HepG2 (cell line): ENCODE measurements around the gene MADCAM1. TPM values are rescaled to one million over a fixed set of nuclear protein-coding genes. Genes with fewer than 3 reads are reported as not detected.

ENCODE experiments used
- HNRNPLL ChIP-seq: fragments of 200-400 bp; formaldehyde crosslinking; IDR thresholded peaks from 2 replicates; pipeline ENCODE4 v1.6.1; 2017; ENCODE audit warnings: mild to moderate bottlenecking, low read depth, low read length; ENCODE audit not compliant: poor library complexity, severe bottlenecking
- HOXA9 ChIP-seq: sonication (generic); formaldehyde crosslinking; IDR thresholded peaks from 2 replicates; pipeline ENCODE4 v1.8.1; 2022; ENCODE audit warnings: missing genetic modification reagents, mild to moderate bottlenecking, moderate library complexity, borderline replicate concordance
- JARID2 ChIP-seq: sonication (generic); formaldehyde crosslinking; IDR thresholded peaks from 2 replicates; pipeline ENCODE4 v1.8.1; 2023; ENCODE audit warnings: missing genetic modification reagents, inconsistent platforms; ENCODE audit not compliant: insufficient replicate concordance
- MATR3 ChIP-seq: sonication (generic); formaldehyde crosslinking; IDR thresholded peaks from 2 replicates; pipeline ENCODE4 v1.4.0; 2020; ENCODE audit warnings: missing genetic modification reagents
- NFE2L2 ChIP-seq: fragments of 150-350 bp; IDR thresholded peaks from 2 replicates; pipeline ENCODE4 v1.6.1; 2014; ENCODE audit warnings: low read length
- NRL ChIP-seq: sonication (generic); formaldehyde crosslinking; IDR thresholded peaks from 2 replicates; pipeline ENCODE4 v1.5.0; 2020; ENCODE audit warnings: missing genetic modification reagents, mild to moderate bottlenecking, moderate library complexity, borderline replicate concordance
- ONECUT2 ChIP-seq: sonication (generic); formaldehyde crosslinking; IDR thresholded peaks from 2 replicates; pipeline ENCODE4 v1.4.0; 2020; ENCODE audit warnings: missing genetic modification reagents
- RBAK ChIP-seq: sonication (generic); formaldehyde crosslinking; IDR thresholded peaks from 2 replicates; pipeline ENCODE4 v1.5.1; 2020; ENCODE audit warnings: mild to moderate bottlenecking, missing genetic modification reagents
- RBM39 ChIP-seq: fragments of 200-400 bp; formaldehyde crosslinking; IDR thresholded peaks from one replicate; pipeline ENCODE4 v1.6.1; 2018; ENCODE audit warnings: antibody characterized with exemption, mild to moderate bottlenecking, low read depth, low read length; ENCODE audit not compliant: poor library complexity, severe bottlenecking
- RXRA ChIP-seq: sonication (generic); formaldehyde crosslinking; IDR thresholded peaks from 2 replicates; pipeline ENCODE4 v1.5.1; 2020; ENCODE audit warnings: missing genetic modification reagents
- ZNF235 ChIP-seq: sonication (generic); formaldehyde crosslinking; IDR thresholded peaks from 2 replicates; pipeline ENCODE4 v1.8.1; 2023; ENCODE audit warnings: mild to moderate bottlenecking, missing genetic modification reagents, borderline replicate concordance
- ZNF557 ChIP-seq: sonication (generic); formaldehyde crosslinking; IDR thresholded peaks from 2 replicates; pipeline ENCODE4 v1.4.0; 2020; ENCODE audit warnings: missing genetic modification reagents
- ZNF660 ChIP-seq: sonication (generic); formaldehyde crosslinking; IDR thresholded peaks from 2 replicates; pipeline ENCODE4 v1.5.1; 2020; ENCODE audit warnings: mild to moderate bottlenecking, low read depth, missing genetic modification reagents, borderline replicate concordance
- ZNF780A ChIP-seq: sonication (generic); formaldehyde crosslinking; IDR thresholded peaks from 2 replicates; pipeline ENCODE4 v1.8.0; 2022; ENCODE audit warnings: mild to moderate bottlenecking, missing genetic modification reagents, moderate library complexity
- polyA plus RNA-seq, 8 experiments: library from polyadenylated mRNA; depleted of rRNA in 3 of 8; stranded (reverse) in 7 of 8; unstranded in 1 of 8; fragments of >200 nt; fragmentation: Illumina TruSeq in 4 of 8; extraction: Trizol in 4 of 8; gene quantifications; 2 replicates each; pipeline versions ENCODE4 v1.2.1 to v1.2.3, GENCODE V29; 2011 to 2016; ENCODE audit warnings: low read depth in 4 of 8, missing spikeins in 1 of 8, mixed read lengths in 1 of 8; ENCODE audit not compliant: insufficient read depth in 1 of 8
- total RNA-seq, 5 experiments: library from RNA; depleted of rRNA; stranded (reverse); fragments of >200 nt; fragmentation: Illumina TruSeq; extraction: Trizol; gene quantifications; 2 replicates each; pipeline ENCODE4 v1.2.3, GENCODE V29; 2016; ENCODE audit warnings: low read depth in 1 of 5
- TF ChIP-seq, protein P1 (sequence below): sonication (generic); formaldehyde crosslinking; IDR thresholded peaks from 2 replicates; pipeline ENCODE4 v1.9.0; 2022; ENCODE audit warnings: missing genetic modification reagents, mild to moderate bottlenecking, borderline replicate concordance
- TF ChIP-seq, protein P2 (sequence below): sonication (generic); formaldehyde crosslinking; IDR thresholded peaks from 2 replicates; pipeline ENCODE4 v1.5.1; 2020; ENCODE audit warnings: mild to moderate bottlenecking, missing genetic modification reagents, moderate library complexity
- TF ChIP-seq, protein P3 (sequence below): sonication (generic); formaldehyde crosslinking; IDR thresholded peaks from 2 replicates; pipeline ENCODE4 v1.8.0; 2022; ENCODE audit warnings: mild to moderate bottlenecking, missing genetic modification reagents, moderate library complexity
- TF ChIP-seq, protein P4 (sequence below): IDR thresholded peaks from 2 replicates; pipeline ENCODE4 v1.4.0; 2020; ENCODE audit warnings: mild to moderate bottlenecking, missing genetic modification reagents
- TF ChIP-seq, protein P5 (sequence below): sonication (generic); formaldehyde crosslinking; IDR thresholded peaks from 2 replicates; pipeline ENCODE4 v1.8.0; 2023; ENCODE audit warnings: mild to moderate bottlenecking, missing genetic modification reagents
- TF ChIP-seq, protein P6 (sequence below): IDR thresholded peaks from 2 replicates; pipeline ENCODE4 v1.6.1; 2016; ENCODE audit warnings: mild to moderate bottlenecking, missing biosample characterization, missing genetic modification reagents

MADCAM1 gene
- total and polyA plus RNA-seq, 2 of the 13 experiments (the other 11 are each of a cell fraction or from before 2014, with no cell fraction given): 0.29 to 0.33 TPM

DNA sequence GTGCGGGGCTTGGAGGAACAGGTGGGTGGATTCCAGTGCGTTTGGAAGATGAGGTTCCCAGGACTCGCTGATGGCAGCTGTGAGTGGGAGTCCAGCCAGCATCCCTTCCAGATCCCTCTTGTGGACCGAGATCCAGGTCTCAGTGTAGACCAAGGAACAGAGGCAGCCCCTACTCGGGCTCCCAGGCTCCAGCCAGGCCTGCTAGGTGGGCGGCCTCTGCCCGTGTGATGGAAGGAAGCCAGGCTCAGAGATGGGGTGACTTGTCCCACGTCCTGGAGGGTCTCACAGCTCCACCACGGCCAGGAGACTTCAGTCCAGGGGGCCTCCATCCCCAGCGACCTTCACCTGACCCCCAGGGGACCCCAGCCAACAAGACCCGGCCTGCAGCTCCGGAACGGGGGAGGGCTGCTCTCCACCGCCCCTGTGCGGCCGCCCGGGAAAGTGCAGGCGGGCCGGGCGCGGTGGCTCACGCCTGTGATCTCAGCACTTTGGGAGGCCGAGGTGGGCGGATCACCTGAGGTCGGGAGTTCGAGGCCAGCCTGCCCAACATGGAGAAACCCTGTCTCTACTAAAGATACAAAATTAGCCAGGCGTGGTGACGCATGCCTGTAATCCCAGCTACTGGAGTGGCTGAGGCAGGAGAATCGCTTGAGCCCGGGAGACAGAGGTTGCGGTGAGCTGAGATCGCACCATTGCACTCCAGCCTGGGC lies 729 bp upstream of the MADCAM1 start (continued):
- TF ChIP-seq ZNF557 (CRISPR knock-in tag) (no peak), HOXA9 (no peak), ZNF235 (no peak), HNRNPLL (peak; percentile 33), RBAK (CRISPR knock-in tag) (no peak), NFE2L2 (no peak), ZNF660 (CRISPR knock-in tag) (no peak), JARID2 (no peak), ONECUT2 (no peak), MATR3 (CRISPR knock-in tag) (no peak), NRL (no peak), RBM39 (peak; percentile 27), ZNF780A (CRISPR knock-in tag) (no peak), RXRA (peak; percentile 79)
- TF ChIP-seq, protein P1, sequence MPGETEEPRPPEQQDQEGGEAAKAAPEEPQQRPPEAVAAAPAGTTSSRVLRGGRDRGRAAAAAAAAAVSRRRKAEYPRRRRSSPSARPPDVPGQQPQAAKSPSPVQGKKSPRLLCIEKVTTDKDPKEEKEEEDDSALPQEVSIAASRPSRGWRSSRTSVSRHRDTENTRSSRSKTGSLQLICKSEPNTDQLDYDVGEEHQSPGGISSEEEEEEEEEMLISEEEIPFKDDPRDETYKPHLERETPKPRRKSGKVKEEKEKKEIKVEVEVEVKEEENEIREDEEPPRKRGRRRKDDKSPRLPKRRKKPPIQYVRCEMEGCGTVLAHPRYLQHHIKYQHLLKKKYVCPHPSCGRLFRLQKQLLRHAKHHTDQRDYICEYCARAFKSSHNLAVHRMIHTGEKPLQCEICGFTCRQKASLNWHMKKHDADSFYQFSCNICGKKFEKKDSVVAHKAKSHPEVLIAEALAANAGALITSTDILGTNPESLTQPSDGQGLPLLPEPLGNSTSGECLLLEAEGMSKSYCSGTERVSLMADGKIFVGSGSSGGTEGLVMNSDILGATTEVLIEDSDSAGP (CRISPR knock-in tag): peak; percentile 60; the same call in 1 of the 2 replicates
- TF ChIP-seq, protein P2, sequence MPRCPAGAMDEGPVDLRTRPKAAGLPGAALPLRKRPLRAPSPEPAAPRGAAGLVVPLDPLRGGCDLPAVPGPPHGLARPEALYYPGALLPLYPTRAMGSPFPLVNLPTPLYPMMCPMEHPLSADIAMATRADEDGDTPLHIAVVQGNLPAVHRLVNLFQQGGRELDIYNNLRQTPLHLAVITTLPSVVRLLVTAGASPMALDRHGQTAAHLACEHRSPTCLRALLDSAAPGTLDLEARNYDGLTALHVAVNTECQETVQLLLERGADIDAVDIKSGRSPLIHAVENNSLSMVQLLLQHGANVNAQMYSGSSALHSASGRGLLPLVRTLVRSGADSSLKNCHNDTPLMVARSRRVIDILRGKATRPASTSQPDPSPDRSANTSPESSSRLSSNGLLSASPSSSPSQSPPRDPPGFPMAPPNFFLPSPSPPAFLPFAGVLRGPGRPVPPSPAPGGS: no peak
- TF ChIP-seq, protein P3, sequence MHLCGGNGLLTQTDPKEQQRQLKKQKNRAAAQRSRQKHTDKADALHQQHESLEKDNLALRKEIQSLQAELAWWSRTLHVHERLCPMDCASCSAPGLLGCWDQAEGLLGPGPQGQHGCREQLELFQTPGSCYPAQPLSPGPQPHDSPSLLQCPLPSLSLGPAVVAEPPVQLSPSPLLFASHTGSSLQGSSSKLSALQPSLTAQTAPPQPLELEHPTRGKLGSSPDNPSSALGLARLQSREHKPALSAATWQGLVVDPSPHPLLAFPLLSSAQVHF: no peak
- TF ChIP-seq, protein P4, sequence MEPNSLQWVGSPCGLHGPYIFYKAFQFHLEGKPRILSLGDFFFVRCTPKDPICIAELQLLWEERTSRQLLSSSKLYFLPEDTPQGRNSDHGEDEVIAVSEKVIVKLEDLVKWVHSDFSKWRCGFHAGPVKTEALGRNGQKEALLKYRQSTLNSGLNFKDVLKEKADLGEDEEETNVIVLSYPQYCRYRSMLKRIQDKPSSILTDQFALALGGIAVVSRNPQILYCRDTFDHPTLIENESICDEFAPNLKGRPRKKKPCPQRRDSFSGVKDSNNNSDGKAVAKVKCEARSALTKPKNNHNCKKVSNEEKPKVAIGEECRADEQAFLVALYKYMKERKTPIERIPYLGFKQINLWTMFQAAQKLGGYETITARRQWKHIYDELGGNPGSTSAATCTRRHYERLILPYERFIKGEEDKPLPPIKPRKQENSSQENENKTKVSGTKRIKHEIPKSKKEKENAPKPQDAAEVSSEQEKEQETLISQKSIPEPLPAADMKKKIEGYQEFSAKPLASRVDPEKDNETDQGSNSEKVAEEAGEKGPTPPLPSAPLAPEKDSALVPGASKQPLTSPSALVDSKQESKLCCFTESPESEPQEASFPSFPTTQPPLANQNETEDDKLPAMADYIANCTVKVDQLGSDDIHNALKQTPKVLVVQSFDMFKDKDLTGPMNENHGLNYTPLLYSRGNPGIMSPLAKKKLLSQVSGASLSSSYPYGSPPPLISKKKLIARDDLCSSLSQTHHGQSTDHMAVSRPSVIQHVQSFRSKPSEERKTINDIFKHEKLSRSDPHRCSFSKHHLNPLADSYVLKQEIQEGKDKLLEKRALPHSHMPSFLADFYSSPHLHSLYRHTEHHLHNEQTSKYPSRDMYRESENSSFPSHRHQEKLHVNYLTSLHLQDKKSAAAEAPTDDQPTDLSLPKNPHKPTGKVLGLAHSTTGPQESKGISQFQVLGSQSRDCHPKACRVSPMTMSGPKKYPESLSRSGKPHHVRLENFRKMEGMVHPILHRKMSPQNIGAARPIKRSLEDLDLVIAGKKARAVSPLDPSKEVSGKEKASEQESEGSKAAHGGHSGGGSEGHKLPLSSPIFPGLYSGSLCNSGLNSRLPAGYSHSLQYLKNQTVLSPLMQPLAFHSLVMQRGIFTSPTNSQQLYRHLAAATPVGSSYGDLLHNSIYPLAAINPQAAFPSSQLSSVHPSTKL (CRISPR knock-in tag): no peak
- TF ChIP-seq, protein P5, sequence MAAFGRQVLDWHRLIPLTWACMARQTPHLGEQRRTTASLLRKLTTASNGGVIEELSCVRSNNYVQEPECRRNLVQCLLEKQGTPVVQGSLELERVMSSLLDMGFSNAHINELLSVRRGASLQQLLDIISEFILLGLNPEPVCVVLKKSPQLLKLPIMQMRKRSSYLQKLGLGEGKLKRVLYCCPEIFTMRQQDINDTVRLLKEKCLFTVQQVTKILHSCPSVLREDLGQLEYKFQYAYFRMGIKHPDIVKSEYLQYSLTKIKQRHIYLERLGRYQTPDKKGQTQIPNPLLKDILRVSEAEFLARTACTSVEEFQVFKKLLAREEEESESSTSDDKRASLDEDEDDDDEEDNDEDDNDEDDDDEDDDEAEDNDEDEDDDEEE (CRISPR knock-in tag): 0 out of 2 replicates have a peak, but pooled peaks have one; percentile 60
- TF ChIP-seq, protein P6, sequence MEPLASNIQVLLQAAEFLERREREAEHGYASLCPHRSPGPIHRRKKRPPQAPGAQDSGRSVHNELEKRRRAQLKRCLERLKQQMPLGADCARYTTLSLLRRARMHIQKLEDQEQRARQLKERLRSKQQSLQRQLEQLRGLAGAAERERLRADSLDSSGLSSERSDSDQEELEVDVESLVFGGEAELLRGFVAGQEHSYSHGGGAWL: 0 out of 2 replicates have a peak, but pooled peaks have one; percentile 38
